KMS-11 (cell line): Measurements from ENCODE around the gene PLK2.

Experiments
- H2AFZ ChIP-seq: fragments of 200-600 bp; sonication (generic); 2 replicates; pipeline ENCODE4 v1.6.1; 2016; ENCODE audit warnings: antibody characterized with exemption, mixed run types, low read depth
- H3K27ac ChIP-seq: fragments of 200-600 bp; sonication (generic); 2 replicates; pipeline ENCODE4 v1.6.1; 2016; ENCODE audit warnings: mild to moderate bottlenecking, mixed run types
- H3K27me3 ChIP-seq: fragments of 200-600 bp; sonication (generic); 2 replicates; pipeline ENCODE4 v1.6.1; 2017; ENCODE audit warnings: mild to moderate bottlenecking, low read depth, mixed run types, moderate library complexity; ENCODE audit not compliant: insufficient read depth
- H3K36me3 ChIP-seq: fragments of 200-600 bp; sonication (generic); 2 replicates; pipeline ENCODE4 v1.6.1; 2017; ENCODE audit warnings: mild to moderate bottlenecking, mixed run types; ENCODE audit not compliant: insufficient read depth
- H3K4me1 ChIP-seq: fragments of 200-600 bp; sonication (generic); 2 replicates; pipeline ENCODE4 v1.6.1; 2016; ENCODE audit warnings: mild to moderate bottlenecking, low read depth, mixed run types; ENCODE audit not compliant: poor library complexity, severe bottlenecking
- H3K4me2 ChIP-seq: fragments of 200-600 bp; sonication (generic); 2 replicates; pipeline ENCODE4 v1.7.0; 2016; ENCODE audit warnings: mild to moderate bottlenecking, mixed run types
- H3K4me3 ChIP-seq: fragments of 200-600 bp; sonication (generic); IDR thresholded peaks from 2 replicates; pipeline ENCODE4 v1.6.1; 2017; ENCODE audit warnings: low read depth, low read length, mixed read lengths; ENCODE audit not compliant: insufficient read depth
- H3K79me2 ChIP-seq: fragments of 200-600 bp; sonication (generic); 2 replicates; pipeline ENCODE4 v1.6.1; 2016; ENCODE audit warnings: low read depth, mixed run types; ENCODE audit not compliant: insufficient read depth
- H3K9ac ChIP-seq: fragments of 200-600 bp; sonication (generic); 2 replicates; pipeline ENCODE4 v1.6.1; 2016; ENCODE audit warnings: mild to moderate bottlenecking, mixed run types
- H4K20me1 ChIP-seq: fragments of 200-600 bp; sonication (generic); 2 replicates; pipeline ENCODE4 v1.6.1; 2016; ENCODE audit warnings: mild to moderate bottlenecking, mixed run types; ENCODE audit not compliant: insufficient read depth
- TF ChIP-seq, protein P1 (sequence below): fragments of 200-600 bp; sonication (generic); conservative IDR thresholded peaks from 2 replicates; pipeline ENCODE4 v1.6.1; 2017; ENCODE audit warnings: low read depth, mild to moderate bottlenecking, antibody characterized with exemption, low read length, moderate library complexity, mixed read lengths

The PLK2 gene

DNA sequence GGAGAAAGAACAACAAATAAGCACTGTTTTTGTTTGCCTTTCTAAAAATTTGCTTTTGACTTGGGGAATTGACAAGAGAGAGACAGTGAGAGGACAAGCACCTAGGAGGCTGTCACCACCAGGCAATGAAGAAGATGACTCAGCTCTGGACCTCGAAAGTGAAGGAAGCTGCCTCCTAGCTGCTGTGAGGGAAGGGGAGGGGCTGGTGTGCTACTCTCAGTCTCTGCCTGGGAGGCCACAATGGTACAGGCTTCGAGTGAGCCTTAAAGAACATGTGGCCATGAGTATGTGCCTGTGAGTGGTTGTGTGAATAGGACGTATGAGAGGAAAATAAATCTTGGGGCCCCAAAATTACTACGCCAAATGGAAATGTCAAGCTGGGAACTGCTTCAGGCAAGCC lies 7.1 kb upstream of the PLK2 start:
- H3K4me2 ChIP-seq, result no peak overlapping the region
- H3K27ac ChIP-seq, result no peak overlapping the region
- TF ChIP-seq, protein P1, sequence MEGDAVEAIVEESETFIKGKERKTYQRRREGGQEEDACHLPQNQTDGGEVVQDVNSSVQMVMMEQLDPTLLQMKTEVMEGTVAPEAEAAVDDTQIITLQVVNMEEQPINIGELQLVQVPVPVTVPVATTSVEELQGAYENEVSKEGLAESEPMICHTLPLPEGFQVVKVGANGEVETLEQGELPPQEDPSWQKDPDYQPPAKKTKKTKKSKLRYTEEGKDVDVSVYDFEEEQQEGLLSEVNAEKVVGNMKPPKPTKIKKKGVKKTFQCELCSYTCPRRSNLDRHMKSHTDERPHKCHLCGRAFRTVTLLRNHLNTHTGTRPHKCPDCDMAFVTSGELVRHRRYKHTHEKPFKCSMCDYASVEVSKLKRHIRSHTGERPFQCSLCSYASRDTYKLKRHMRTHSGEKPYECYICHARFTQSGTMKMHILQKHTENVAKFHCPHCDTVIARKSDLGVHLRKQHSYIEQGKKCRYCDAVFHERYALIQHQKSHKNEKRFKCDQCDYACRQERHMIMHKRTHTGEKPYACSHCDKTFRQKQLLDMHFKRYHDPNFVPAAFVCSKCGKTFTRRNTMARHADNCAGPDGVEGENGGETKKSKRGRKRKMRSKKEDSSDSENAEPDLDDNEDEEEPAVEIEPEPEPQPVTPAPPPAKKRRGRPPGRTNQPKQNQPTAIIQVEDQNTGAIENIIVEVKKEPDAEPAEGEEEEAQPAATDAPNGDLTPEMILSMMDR, result no peak
- H3K79me2 ChIP-seq, result no peaks in the 10 kb centered on the region
- H3K4me3 ChIP-seq, result no peak overlapping the region
- no peaks in the 10 kb centered on the region for H4K20me1 ChIP-seq
- H3K4me1 ChIP-seq, result peaks cover 18% of the 10 kb centered on the region
- H2AFZ ChIP-seq, result peak overlapping the region; percentile 41; the same call in 1 of the 2 replicates
- no peaks in the 10 kb centered on the region for H3K36me3 ChIP-seq
- H3K27me3 ChIP-seq, result no peaks in the 10 kb centered on the region
- no peak overlapping the region for H3K9ac ChIP-seq

DNA sequence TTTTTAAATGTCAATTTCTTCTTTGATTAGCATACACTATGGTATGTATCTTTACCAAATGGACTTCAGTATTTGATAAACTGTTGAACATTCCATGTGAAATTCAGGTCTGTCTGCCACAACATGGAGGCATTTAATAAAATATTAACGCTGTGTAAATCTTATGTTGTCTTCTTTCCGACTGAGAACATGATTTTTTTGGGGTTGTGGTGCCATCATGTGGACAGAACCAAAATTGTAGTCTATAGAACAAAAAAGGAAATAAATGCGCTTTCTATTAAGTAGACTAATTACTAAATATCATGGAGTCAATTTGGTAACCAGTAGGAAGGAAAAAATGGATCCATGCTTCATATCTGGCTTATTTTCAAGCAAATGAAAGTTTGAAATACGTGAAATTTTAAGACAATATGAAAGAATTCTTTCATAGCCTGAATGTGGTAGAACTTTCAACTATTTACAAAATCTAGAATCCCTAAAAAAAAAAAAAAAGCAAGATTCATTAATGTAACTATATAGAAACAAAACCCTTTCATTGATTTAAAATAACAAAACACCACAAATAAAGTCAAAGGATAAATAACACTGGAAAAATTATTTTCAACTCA lies 2.8 kb upstream of the PLK2 start:
- Histone ChIP-seq H3K4me3 (no peak overlapping the region), H3K4me1 (peaks cover 28% of the 10 kb centered on the region), H2AFZ (no peak overlapping the region), H3K27ac (no peak overlapping the region), H3K4me2 (no peak overlapping the region), H3K79me2 (no peaks in the 10 kb centered on the region), H3K9ac (no peak overlapping the region), H4K20me1 (no peaks in the 10 kb centered on the region), H3K27me3 (no peaks in the 10 kb centered on the region), H3K36me3 (no peaks in the 10 kb centered on the region)
- TF ChIP-seq, protein P1, result peak; percentile 85

DNA sequence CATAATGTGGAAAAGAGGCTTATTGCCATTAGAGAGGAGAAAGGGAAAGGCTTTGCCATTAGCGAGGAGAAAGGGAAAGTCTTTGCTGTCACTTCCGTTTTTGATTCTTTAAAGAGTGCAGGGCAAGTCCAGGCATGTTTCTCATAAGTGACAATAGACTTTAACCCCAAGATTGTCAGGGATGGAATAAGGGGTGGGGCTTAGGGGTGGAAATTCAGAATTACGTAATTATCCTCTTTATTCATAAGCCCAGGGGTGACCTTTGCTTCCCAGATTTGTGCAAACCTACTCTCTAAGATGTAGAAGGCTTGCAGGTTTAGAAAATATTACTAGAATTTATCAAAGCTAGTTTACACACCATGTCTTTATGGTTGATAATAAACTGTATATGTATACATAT lies 2.3 kb upstream of the PLK2 start:
- Histone ChIP-seq H2AFZ (no peak overlapping the region), H3K4me2 (no peak overlapping the region), H3K36me3 (no peaks in the 10 kb centered on the region), H3K27me3 (no peaks in the 10 kb centered on the region), H3K79me2 (no peaks in the 10 kb centered on the region), H4K20me1 (no peaks in the 10 kb centered on the region), H3K4me3 (no peak overlapping the region), H3K9ac (no peak overlapping the region), H3K27ac (no peak overlapping the region), H3K4me1 (peaks cover 22% of the 10 kb centered on the region)
- TF ChIP-seq, protein P1, result no peak

DNA sequence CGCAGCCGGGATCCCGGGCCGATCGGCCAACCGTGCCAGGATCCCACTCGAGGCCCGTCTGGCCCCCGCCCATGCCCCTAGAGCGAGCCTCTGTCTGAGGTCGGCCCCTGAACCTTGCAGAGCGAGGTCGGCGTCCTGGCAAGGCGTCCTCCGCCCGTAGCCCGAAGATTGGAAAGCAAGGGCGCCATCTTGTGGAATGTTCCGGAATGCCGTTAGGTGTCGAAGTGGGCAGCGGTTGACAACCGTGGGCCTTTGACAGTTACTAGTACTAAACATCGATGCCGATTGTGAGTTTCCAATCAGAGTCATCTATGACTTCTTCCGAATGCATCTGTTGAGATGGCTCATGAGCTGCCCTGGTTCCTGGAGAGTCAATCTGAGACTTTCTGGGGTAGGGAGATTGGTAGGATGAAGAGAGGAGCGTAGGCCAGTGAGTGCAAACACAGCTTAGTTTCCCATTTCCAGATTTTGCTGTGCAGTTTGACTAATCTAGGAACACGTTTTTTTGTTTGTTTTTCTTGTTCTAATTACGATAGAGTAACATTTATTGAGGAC lies 923 bp upstream of the PLK2 start:
- H2AFZ ChIP-seq, result peak overlapping the region; percentile 93
- H3K4me3 ChIP-seq, result no peak overlapping the region
- peak overlapping the region; percentile 79 for H3K27ac ChIP-seq
- H4K20me1 ChIP-seq, result no peaks in the 10 kb centered on the region
- peak overlapping the region; percentile 93 for H3K9ac ChIP-seq
- no peaks in the 10 kb centered on the region for H3K36me3 ChIP-seq
- no peaks in the 10 kb centered on the region for H3K27me3 ChIP-seq
- peak overlapping the region; percentile 56 for H3K4me2 ChIP-seq
- TF ChIP-seq, protein P1, result peak; percentile 88
- H3K79me2 ChIP-seq, result no peaks in the 10 kb centered on the region
- peaks cover 11% of the 10 kb centered on the region for H3K4me1 ChIP-seq
